IMR-90 (cell line): ENCODE results near the gene CUBN.

ENCODE experiments used
- CEBPB ChIP-seq: IDR thresholded peaks from 2 replicates; pipeline ENCODE4 v1.6.1; 2012; ENCODE audit warnings: low read depth, low read length, improper control_type of control experiment
- CTCF ChIP-seq: conservative IDR thresholded peaks from 2 replicates; pipeline ENCODE4 v1.5.1; 2012; ENCODE audit warnings: mild to moderate bottlenecking, low read depth, low read length, improper control_type of control experiment
- ELK1 ChIP-seq: fragments of 150-350 bp; IDR thresholded peaks from 2 replicates; pipeline ENCODE4 v1.6.1; 2016; ENCODE audit warnings: low read depth, mild to moderate bottlenecking, low read length, moderate library complexity, borderline replicate concordance
- MXI1 ChIP-seq: IDR thresholded peaks from 2 replicates; pipeline ENCODE4 v1.6.1; 2012; ENCODE audit warnings: low read depth, mild to moderate bottlenecking, low read length, moderate library complexity, borderline replicate concordance
- POLR2A ChIP-seq: IDR thresholded peaks from 2 replicates; pipeline ENCODE4 v1.6.1; 2012; ENCODE audit warnings: mild to moderate bottlenecking, low read depth, low read length
- SMC3 ChIP-seq: fragments of 150-350 bp; IDR thresholded peaks from 2 replicates; pipeline ENCODE4 v1.6.1; 2016; ENCODE audit warnings: low read depth, mild to moderate bottlenecking, antibody characterized with exemption, low read length, moderate library complexity

- TF ChIP-seq CTCF (no peak), POLR2A (no peak), MXI1 (no peak), ELK1 (no peak), SMC3 (no peak), CEBPB (no peak)
Measured at GRCh38 chr10:16933783-16934182, 195.8 kb downstream of the CUBN start.
